ENCODE data around the gene APOA5.
"Not testable (repeated sequence)": the region's sequence is repeated elsewhere in the genome, so short reads cannot be mapped to it uniquely, and the experiment has no call there.

The APOA5 gene

DNA sequence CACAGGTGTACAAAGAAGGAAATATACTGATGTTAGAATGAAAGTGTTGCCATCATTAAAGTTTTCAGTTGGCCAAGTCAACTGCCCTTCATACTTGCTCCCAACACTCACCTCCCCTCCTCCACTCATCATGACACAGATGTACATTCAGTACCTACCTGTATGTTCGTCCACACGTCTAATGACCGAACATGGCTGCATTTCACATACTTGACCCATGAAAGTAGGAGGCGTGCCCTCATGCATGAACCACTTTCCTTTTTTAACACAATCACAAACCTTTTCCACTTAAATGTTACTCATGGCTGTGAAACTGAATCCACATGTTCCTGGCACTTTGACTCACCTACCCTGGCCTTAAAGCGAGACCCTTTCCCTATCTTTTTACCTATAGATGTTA is 15.7 kb downstream of the APOA5 start:
- TF ChIP-seq, protein P1, sequence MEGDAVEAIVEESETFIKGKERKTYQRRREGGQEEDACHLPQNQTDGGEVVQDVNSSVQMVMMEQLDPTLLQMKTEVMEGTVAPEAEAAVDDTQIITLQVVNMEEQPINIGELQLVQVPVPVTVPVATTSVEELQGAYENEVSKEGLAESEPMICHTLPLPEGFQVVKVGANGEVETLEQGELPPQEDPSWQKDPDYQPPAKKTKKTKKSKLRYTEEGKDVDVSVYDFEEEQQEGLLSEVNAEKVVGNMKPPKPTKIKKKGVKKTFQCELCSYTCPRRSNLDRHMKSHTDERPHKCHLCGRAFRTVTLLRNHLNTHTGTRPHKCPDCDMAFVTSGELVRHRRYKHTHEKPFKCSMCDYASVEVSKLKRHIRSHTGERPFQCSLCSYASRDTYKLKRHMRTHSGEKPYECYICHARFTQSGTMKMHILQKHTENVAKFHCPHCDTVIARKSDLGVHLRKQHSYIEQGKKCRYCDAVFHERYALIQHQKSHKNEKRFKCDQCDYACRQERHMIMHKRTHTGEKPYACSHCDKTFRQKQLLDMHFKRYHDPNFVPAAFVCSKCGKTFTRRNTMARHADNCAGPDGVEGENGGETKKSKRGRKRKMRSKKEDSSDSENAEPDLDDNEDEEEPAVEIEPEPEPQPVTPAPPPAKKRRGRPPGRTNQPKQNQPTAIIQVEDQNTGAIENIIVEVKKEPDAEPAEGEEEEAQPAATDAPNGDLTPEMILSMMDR (conservative IDR thresholded peaks at IDR 0.05): no peak
- TF ChIP-seq ZFX (IDR thresholded peaks at IDR 0.05): no peak
- no peak overlapping the region for H3K27ac ChIP-seq

DNA sequence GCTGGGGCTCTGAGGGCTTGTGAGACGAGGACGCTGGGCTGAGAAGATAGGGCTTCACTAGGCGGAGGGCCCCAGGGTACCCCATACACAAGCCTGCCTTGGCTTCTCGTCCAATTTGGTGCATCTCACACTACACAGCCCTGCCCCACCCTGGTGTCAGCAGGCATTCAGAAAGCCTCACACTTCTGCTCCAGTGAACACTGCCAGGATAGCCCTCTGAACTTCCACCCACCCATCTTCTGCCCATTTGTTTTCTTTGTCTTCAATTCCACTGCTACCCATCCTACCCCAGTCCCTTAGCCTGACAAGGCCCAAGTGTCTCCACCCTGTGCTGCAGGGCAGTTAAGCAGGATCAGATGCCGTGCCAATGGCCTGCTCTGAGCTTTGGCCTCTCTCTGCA is 17.0 kb downstream of the APOA5 start:
- 0 out of 2 replicates have a peak overlapping the region, but pooled peaks have one; percentile 1 for H3K27ac ChIP-seq
- TF ChIP-seq ZFX (IDR thresholded peaks at IDR 0.05): no peak
- TF ChIP-seq, protein P1 (conservative IDR thresholded peaks at IDR 0.05): no peak

DNA sequence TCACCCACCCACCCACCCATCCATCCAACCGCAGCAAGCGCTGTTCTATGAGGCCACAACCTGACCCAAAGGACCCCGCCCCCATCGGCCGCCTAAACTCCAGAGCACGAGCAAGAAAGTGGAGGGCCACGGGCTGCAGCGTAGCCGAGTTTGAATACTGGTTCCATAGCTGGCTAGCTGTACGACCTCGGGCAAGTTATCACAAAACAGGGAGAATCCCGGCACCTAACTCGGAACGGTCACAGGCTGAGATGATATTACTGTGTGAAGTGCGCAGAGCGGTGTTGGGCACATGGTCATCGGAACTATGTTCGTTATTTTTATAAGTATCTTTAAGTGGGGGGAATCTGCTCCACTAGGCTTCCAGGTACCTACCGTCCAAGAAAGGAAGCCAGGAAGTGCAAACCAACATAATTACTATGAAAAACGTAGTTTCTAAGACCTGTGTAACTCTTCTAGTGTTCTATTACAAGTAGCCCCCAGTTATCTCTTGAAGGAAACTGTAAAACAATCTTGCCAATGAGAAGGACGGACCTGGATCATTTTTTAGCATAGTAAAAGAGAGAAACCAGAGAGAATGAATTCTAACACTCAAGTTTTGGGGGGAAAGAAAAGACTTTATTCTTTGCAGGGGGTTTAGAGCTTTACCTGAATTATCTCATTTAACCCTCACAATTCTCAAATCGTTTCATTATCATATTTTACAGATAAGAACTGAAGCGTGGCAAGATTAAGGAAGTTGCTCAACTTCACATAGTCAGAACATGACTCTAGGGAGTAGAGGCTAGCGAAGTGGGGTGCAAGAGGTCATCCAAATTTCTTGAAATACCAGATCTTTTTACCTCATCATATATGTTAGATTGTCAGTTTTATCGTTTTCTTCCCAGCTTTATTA is 18.2 kb downstream of the APOA5 start:
- no peak for TF ChIP-seq ZFX (IDR thresholded peaks at IDR 0.05)
- TF ChIP-seq, protein P1 (conservative IDR thresholded peaks at IDR 0.05): no peak
- H3K27ac ChIP-seq: peak overlapping the region; percentile 94

DNA sequence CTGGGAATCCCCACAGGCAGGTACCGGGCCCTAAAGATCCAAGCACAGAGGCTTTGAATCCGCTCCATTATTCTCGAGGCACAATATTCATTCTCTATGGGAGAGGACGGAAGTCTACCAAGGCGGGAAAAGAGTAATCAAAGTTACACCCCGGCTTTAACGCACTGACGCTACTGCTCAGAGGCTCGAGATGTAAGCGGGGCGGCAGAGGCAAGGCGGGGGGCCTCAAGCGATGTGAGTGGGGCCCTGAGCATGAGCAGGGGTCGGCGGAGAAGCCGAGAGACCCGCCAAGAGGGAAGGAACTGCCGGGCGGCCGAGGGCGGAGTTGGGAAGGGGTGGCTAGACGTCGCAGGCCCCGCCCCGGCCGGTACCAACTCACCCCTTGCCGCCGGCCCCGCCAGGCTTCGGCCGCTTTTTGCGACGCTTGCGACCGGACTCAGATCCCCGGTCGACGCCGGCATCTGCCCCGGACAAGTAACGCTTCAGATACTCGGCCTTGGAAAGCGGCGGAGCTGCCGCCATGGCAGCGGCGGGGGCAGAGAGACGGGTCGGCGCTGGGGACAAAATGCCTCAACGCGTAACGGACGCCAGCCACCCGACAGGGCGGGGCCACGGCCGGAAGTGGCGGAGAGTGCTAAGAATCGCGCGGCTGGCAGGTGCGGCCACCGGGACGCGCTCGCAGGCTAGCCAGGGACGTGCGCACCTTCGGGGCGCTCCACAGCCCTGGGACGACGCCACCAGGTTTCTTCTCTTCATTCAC is 19.1 kb downstream of the APOA5 start, which contains the start of gene BUD13:
Gene BUD13 (minus strand): TSS at position 545 of the 760 bp plus-strand sequence. CDS start 23 bp downstream, at position 522.
- peak within 1 kb of the TSS; percentile 94 for H3K27ac ChIP-seq
- TF ChIP-seq ZFX (IDR thresholded peaks at IDR 0.05): peak; percentile 76
- TF ChIP-seq, protein P1 (conservative IDR thresholded peaks at IDR 0.05): no peak

DNA sequence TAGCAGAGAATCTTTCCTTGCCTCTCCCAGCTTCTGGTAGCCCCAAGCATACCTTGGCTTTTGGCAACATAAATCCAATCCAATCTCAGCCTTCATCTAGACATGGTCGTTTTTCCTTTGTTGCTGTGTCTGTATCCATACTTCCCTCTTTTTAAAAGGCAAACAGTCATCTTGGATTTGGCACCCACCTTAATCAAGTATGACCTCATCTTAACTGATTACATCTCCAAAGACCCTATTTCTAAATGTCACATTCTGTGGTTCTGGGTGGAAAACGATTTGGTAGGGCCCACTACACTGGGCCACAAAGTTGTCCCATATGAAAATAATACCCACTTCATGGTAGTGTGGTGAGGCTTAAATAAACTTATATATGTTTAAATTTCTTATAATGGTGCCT is 19.7 kb downstream of the APOA5 start:
- no peak for TF ChIP-seq ZFX (IDR thresholded peaks at IDR 0.05)
- TF ChIP-seq, protein P1 (conservative IDR thresholded peaks at IDR 0.05): no peak
- H3K27ac ChIP-seq: peak overlapping the region; percentile 94

DNA sequence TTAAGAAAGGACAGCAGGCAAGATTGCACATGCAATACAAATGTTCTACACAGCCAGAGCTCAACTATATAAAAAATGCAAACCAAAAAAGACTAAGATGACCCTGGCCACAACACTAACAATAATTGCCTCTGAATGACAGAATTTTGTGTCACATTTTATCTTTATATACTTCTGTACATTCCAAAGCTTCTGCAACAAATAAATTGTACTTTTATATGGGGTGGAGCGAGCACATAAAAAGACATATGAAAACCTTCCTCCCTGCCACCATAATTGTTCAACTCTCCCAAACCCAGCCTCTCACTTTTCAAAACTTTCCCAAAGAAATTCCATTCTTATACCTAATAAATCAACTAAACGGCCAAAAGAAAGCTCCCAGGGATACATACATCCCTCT is 29.5 kb downstream of the APOA5 start:
- H3K27ac ChIP-seq: no peak overlapping the region
- TF ChIP-seq ZFX (IDR thresholded peaks at IDR 0.05): no peak
- TF ChIP-seq, protein P1 (conservative IDR thresholded peaks at IDR 0.05): no peak

DNA sequence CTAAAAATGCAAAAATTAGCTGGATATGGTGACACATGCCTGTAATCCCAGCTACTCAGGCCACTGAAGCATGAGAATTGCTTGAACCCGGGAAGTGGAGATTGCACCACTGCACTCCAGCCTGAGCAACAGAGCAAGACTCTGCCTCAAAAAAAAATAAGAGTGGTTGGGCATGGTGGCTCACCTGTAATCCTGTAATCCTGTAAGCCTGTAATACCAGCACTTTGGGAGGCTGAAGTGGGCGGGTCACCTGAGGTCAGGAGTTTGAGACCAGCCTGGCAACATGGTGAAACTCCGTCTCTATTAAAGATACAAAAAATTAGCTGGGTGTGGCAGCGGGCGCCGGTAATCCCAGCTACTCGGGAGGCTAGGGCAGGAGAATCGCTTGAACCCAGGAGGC is 35.6 kb downstream of the APOA5 start:
- H3K27ac ChIP-seq: not testable (repeated sequence)

All from C4-2B (cell line).